ENCODE measurements around the gene PIP5K1C.

Gene PIP5K1C

GRCh38 chr19:3608079-3608641, 92.1 kb downstream of the PIP5K1C start:
- DNase-seq, result no peak

- DNase-seq, result no peak
Measured at GRCh38 chr19:3607303-3608078, 92.8 kb downstream of the PIP5K1C start.

DNA sequence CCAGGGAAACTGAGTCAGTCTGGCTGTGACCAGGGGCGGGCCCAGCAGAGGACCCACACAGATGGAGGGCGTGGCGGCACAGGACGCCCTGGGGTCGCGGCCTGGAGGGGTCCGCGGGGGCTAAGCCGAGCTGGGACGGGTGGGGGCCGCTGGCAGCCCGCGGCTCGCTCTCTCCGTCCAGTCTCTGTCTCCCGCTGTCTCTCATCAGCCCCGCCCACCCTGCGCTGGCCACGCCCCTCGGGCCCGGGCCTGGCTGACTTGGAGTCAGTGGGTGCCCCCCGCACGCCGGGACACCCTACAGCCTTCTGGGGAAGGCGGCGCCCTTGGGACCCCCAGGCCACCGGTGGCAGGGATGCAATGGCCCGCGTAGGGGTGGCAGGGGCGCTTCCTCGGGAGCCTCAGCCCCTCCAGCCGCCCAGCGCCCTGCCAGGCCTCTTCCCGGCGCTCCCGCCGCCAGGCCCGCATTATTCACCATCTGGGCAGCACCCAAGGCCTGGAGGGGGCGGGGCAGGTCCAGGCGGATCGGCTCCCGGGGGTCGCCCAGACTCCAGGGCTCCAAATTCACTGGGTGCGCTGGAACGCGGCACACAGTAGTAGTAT, 93.5 kb downstream of the PIP5K1C start, which contains the start of gene TBXA2R:
Gene TBXA2R (minus strand): TSS at position 186 of the 600 bp plus-strand sequence. CDS start 6,241 bp downstream, outside the sequence.
- peak; percentile 73 for DNase-seq

GRCh38 chr19:3606174-3606689, 94.0 kb downstream of the PIP5K1C start:
- peak; percentile 84 for DNase-seq

GRCh38 chr19:3605770-3606169, 94.5 kb downstream of the PIP5K1C start:
- peak; percentile 62 for DNase-seq

DNA sequence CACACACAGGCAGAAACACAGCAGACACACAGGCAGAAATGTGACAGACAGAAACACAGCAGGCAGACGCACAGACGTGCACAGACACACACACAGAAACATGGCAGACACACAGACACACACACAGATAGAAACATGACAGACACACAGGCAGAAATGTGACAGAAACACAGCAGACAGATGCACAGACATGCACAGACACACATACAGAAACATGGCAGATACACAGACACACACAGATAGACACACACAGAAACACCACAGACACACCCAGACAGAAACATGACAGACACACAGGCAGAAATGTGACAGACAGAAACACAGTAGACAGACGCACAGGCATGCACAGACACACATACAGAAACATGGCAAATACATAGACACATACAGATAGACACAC, 94.9 kb downstream of the PIP5K1C start:
- DNase-seq, result no peak

DNA sequence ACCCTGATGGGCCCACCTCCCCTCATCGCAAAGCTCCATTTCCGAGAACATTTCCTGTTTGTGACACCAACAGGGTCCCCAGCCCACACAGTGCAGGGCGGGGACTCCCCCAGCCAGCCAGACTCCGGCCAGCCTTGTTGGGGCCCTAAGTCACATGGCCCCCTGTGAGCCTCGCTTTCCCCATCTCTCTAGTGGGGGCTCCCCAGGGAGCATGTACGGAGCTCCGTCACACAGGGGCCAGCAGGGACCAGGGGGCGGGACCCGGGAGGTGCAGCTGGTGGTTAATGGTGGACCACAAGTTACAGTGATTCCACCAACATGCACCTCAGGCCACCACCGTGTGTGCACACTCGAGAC, 95.3 kb downstream of the PIP5K1C start:
- DNase-seq, result no peak

GRCh38 chr19:3604227-3604986, 95.9 kb downstream of the PIP5K1C start:
- DNase-seq, result no peak

DNA sequence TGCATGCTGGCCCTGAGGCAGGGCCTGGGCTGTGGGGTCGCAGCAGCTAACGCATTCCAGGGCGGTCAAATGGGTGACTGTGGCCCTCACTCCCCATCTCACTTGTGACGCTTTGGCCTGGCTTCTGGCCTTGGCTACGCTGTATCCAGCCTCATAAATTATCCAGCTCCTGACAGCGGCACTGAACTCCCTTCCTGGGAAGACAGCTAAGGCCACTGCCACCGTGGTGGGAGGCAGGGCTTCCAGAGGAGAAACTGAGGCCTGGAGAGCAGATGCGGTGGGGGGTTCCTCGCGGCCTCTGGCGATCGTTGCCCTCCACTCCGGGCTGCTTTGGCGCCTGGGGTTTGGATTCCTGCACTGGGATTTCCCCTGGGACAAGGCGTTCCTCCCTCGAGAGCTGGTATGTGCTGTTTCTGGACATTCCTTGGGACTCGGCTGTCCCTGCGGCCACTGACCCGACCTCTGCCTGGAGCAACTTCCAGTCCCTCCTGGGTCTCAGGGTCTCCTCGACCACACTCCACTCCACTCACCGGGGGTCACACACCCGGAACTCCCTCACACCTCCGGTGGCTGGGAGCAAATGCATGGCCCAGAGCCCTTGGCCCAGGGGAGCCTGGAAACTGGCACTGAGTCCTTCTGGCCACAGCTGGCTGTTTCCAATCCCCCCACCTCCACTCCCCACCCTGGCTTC, 97.0 kb downstream of the PIP5K1C start:
- peak; percentile 26 for DNase-seq

- DNase-seq, result no peak
Measured at GRCh38 chr19:3601021-3601420, 99.2 kb downstream of the PIP5K1C start.

GRCh38 chr19:3599776-3600187, 100.5 kb downstream of the PIP5K1C start:
- DNase-seq, result no peak

- DNase-seq, result peak; percentile 38
Measured at GRCh38 chr19:3595521-3596061, 104.7 kb downstream of the PIP5K1C start.

DNA sequence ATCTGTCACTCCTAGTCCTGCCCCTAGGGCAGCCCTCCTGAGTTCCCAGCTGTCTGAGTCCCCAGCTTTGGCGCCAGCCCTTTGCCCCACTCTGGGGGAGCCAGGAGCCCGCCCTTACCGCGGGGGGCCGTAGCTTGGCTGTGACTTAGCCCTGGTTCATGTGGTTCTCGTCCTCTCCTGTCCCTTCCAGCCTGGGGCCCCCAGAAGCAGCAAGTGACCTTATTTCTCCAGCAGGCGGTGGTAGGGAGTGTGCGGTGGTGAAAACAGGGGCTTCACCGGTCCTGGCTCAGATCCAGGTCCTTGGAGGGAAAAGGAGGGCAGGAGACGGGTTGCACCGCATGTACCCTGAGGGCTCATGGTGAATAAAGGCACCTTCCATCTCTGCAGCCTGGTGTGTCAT, 107.1 kb downstream of the PIP5K1C start:
- DNase-seq, result peak; percentile 23

DNA sequence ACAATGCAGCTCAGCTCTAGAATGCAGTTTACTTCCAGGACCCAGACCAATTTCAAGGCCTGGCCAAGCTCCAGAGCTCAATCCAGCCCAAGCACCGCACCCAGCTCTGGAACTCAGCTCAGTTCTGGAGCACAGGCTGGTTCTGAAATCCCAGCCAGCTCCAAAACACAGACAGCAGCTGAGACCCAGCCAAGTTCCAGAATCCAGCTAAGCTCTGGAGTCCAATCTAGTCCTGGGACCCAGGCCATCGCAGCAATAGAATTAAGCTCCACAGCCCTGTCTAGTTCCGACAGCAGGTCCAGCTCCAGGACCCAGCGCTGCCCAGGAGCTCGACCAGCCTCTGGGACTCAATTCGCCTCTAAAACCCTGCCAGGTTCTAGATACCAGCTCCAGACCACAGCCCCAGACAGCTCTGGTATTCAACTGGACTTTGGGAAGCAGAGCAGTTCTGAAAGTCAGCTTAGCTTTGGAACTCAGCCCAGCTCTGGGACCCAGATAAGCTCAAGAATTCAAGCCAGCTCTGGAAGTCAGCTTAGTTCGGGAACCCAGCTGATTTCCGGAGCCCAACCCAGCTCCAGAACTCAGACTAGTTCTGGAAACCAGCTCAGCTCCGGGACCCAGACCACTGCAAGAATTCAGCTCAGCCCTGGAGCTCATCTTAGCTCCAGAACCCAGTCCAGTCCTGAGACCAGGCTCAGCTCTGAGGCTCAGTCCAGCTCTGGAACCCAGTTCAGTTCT, 108.2 kb downstream of the PIP5K1C start:
- no peak for DNase-seq

DNA sequence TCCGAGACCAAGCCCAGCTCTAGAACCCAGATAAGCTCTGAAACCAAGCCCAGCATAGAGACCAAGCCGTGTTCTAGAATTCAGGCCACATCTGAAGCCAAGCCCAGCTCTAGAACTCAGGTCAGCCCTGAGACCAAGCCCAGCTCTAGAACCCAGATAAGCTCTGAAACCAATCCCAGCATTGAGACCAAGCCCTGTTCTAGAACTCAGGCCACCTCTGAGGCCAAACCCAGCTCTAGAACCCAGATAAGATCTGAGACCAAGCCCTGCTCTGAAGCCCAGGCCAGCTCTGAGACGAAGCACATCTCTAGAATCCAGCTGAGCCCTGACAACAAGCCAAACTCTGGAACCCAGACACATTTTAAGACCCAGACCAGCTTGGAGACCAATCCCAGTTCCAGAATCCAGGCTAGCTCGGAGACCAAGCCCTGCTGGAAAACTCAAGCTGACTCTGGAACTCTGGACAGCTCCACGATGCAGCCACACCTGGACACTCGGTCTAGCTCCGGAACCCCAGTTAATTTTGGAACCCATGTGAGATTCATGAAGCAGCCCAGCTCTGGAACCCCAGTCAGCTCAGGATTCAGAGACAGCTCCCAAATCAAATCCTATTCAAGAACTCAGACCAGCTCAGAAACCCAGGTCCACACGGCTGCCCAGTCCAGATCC, 109.1 kb downstream of the PIP5K1C start:
- DNase-seq, result no peak

DNA sequence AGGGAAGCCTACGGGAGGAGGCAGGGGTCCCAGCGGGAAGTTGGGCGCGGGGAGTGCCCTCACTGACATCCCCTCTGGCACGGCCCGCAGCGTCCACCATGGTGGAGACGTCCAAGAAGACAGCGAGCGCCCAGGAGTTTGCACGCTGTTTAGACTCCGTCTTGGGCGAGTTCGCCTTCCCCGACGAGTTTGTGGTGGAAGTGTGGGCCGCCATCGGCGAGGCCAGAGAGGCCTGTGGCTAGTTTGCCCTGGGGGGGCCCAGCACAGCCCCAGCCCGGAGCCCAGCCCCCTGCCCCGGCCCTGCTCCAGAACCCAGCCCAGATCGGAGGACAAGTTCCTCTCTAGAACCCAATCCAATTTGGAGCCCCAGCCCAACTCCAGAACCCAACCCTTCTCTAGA, 110.3 kb downstream of the PIP5K1C start:
- DNase-seq, result no peak

GRCh38 chr19:3589439-3589838, 110.8 kb downstream of the PIP5K1C start:
- no peak for DNase-seq

DNA sequence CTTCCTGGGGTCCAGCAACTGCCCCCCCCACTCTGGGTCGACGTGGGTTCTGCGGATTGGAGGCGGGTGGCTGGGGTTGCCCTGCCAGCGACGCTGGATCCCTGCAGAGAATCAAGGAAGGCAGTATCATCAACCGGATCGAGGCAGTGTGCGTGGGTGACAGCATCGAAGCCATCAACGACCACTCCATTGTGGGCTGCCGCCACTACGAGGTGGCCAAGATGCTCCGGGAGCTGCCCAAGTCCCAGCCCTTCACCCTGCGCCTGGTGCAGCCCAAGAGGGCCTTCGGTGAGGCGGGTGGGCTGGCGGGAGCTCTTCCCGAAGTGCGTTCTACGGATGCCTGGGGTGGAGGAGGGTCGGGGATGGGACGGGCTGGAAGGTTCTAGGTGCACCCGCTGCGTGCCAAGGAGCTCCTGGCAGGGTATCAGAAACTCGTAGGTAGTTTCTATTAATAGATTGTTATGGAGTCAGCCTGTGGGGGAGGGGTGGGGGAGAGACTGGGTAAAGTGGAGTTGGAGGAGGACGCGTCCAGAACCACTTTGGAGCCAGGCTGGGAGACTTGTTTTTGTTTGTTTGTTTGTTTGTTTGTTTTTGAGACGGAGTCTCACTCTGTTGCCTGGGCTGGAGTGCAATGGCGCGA, 113.4 kb downstream of the PIP5K1C start:
- DNase-seq, result peak; percentile 49

- peak; percentile 61 for DNase-seq
Measured at GRCh38 chr19:3586127-3586626, 114.1 kb downstream of the PIP5K1C start.
